GM19099 (cell line): ENCODE measurements around the gene SGIP1.

Experiments used
- POLR2A ChIP-seq: IDR thresholded peaks from 3 replicates; pipeline ENCODE4 v1.6.1; 2011; ENCODE audit warnings: low read depth; ENCODE audit not compliant: insufficient read length; ENCODE audit errors: extremely low read depth

Gene SGIP1

DNA sequence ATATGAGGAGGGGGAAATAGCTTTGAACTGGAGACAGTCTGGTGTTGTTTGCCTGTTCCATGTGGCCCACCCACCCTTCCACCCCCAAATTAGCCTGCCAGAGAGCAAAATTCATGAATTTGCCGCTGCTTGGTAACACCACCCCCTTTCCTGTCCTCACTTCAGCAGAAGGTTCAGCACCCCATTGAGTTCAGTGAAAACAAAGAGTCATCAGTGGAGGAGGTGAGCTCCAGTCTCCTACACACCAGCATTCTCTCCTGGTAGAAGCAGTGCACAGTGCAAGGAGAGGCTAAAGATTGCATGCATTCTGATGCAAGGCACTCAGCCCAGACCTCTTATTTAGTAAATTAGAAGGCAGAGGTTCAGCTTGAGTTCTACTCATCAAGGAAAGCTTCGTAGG lies 118.6 kb downstream of the SGIP1 start:
- no peak for TF ChIP-seq POLR2A

DNA sequence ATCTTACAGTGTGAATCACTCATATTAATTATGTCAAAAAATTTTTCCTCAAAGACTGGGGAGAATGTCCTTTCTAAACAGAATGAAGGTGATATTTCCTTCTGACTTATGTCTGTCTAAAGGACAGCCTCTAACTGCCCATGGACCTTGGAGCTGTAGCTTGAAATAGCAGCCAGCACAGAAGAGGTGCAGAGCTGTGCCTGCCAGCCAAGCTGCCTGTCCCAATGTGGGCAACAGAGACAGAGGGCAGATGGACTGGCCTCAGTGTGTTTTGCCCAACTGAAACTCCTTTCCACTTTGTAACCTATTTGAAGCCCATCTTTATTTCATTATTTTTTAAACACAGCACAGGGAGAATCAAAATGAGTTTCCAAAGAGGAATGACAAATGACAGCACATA lies 120.7 kb downstream of the SGIP1 start:
- no peak for TF ChIP-seq POLR2A

DNA sequence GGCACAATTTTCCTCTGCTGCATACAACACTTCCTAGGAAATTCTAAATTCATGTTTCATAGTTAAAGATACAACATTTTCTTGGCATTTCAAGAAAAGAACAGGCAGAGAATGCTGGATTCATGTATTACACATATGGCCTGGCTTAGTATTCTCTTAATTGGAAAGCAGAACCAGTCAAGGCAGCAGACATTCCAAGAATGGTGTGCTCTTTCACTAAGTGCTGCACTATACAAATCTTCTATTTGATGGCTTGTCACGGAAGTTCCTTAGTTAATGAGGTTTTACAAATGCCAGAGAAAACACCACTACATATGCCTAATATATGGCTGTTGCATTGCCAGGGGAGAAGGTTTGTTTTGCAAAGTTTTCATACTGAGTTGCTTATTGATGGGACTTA lies 137.5 kb downstream of the SGIP1 start:
- TF ChIP-seq POLR2A: no peak

DNA sequence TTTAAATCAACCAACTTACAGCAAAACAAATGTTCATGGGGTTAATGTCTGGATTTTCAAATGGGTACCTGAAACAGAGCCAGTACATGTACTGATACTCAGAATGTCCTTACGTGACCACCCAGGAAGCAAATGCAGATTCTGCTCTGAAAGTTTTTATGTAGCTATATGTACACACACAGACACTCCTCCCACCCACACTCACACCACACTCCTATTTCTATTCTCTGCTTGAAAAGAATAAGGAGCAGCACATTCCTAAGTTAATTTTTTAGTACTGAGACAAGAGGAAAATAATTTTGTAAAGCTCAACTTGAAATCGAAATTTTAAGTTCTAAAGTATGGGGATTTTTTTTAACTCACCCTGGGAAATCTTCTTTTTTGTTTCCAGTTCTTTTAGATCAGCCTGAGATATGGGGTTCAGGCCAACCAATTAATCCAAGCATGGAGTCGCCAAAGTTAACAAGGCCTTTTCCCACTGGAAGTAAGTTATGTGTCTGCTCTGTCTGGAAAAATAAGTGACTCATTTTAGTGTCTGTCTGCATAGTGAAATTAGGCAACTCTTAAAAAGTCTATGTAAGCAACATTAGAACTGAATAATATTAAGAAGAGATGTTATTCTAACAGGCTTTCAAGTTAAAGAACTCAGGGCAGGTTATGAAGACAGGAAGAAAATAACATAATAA lies 142.8 kb downstream of the SGIP1 start:
- no peak for TF ChIP-seq POLR2A

DNA sequence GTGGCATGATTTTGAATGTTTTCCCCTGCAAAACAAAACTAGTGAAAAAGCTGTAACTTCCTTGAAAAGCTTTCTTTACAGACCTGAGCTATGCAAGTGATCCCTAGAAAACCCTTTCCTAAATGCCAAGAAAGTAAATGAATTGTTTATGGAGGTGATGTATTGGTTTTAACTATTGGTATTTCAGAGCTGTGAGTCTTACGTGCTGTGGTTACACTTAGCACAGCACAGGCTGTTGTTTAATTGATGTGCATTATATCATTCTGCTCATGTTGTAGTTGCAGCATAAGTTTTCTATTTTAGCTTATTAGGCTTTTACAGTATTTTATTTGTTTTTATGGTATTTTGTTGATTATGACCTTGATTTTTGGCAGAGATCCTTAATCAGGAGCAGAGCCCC lies 144.2 kb downstream of the SGIP1 start:
- no peak for TF ChIP-seq POLR2A

DNA sequence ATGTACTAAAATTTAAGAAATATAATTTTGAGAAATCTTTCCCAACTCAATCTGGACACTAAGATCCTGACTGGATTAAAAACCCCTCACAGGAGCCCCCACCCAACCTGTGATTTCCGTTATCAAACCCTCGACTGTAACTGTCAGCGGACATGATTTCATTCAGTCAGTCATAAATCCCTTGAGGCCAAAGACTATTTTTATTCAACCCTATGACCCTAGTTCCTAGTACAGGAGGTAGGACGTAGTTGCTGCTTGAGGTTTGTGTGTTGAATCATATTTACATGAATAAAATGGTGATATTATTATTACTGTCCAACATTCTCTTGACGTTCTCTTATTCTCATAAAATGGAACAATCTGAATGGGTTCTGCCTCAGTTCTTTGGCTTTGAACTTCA lies 145.2 kb downstream of the SGIP1 start:
- no peak for TF ChIP-seq POLR2A

DNA sequence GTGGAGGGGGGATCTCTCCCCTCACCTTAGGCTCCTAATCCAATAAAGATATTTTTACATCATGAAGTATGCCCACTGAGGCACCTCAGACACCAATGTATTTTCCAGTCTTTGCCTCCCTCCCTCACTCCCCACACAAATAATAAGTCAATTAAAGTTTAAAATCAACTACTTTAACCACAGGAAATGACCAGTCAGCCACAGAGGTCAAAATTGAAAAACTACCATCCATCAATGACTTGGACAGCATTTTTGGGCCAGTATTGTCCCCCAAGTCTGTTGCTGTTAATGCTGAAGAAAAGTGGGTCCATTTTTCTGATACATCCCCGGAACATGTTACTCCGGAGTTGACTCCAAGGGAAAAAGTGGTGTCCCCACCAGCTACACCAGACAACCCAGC lies 147.7 kb downstream of the SGIP1 start:
- no peak for TF ChIP-seq POLR2A

DNA sequence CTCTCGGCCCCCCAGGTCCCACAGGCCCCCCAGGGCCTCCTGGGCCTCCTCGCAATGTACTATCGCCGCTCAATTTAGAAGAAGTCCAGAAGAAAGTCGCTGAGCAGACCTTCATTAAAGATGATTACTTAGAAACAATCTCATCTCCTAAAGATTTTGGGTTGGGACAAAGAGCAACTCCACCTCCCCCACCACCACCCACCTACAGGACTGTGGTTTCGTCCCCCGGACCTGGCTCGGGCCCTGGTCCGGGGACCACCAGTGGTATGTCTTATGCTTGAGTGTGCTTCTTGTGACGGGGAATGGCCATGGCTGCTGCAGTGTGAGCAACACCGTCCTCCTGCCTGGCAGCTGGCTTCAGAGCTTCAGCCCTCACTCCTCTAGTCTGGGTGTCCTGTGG lies 148.2 kb downstream of the SGIP1 start:
- no peak for TF ChIP-seq POLR2A

DNA sequence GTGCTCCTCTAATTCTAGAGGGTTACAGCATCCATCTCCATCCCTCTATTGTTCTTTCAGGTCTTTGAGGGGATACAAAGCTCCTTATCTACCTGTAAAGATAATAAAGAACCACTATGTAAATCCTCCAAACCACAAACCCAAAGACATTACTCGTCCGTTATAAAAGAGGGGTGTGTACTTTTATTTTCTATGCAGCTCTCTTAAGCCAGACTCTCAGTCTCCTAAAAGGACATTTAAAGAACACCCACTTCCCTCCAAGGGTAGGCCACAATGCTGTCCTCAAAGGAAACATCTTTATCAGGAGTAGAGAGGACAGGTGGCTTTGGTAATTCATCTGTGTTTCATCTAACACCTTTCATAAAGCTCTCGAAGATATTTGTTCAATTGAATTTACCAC lies 150.4 kb downstream of the SGIP1 start:
- TF ChIP-seq POLR2A: no peak

DNA sequence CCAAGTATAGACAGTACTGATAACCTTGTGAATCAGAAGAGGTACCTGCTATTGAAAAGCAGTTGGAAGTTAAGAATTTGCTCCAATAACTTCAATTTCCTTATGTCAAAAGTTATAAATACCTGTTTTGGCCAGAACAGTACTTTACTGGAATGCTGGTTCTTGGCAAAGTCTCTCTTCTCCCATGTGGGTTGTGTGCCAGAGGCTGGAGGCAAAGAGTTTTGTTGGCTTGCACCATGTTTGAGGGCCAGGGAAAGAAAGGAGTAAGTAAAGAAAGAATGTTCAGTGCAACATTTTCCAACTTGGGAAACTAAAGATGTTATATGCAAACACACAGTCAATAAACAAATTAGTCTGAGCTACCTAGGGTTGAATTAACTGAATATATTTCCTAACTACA lies 151.3 kb downstream of the SGIP1 start:
- TF ChIP-seq POLR2A: no peak

DNA sequence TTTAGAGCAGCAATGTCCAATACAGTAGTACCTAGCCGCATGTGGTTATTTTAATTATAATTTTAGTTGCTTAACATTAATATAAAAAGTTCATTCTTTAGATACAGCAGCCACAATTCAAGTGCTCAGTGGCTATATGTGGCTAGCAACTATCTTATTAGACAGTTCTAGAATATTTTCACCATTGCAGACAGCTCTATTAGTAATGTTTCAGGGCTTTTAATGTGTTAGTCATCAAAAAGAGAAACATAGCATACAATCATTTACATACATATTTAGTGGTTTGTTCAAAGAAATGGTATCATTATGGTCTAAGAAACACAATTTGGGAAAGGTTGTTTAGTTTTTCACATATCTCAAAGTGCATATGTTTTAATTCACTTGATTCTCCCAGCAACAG lies 151.7 kb downstream of the SGIP1 start:
- no peak for TF ChIP-seq POLR2A

DNA sequence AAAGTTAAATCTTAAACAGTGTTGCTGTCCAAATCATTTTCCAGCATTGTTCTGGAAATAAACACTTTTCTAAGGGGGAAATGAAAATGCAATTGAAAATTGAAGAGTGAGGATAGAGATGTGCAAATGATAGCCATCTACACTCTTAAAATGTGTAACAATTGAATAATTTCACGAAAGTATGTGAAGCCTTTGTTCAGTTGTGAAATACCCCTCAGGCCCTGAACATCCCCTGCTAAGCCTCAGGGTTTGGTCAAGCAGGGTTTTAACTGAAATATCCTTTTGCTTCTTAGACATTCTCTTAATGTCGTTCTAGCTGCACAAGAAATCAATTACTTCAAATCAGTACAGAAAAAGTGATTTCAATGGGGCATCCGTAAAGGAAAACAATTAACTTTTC lies 152.5 kb downstream of the SGIP1 start:
- no peak for TF ChIP-seq POLR2A

DNA sequence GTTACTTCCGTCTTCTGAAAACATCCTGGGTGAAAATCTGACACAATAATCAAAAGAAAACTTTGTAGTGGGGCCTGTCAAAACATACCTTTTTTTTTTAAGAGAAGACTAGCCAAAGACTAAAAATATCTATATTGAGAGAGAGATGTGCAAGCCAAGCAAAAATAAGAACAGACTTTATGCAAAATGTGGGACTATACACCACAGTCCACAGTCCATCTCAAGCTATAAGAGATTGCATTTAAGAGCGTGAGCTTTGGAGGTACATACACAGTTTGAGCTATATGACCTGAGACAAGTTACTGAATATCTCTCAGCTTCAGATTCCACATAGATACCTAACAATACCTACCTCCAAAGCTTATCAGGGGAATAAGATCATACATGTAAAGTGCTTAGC lies 153.4 kb downstream of the SGIP1 start:
- no peak for TF ChIP-seq POLR2A

DNA sequence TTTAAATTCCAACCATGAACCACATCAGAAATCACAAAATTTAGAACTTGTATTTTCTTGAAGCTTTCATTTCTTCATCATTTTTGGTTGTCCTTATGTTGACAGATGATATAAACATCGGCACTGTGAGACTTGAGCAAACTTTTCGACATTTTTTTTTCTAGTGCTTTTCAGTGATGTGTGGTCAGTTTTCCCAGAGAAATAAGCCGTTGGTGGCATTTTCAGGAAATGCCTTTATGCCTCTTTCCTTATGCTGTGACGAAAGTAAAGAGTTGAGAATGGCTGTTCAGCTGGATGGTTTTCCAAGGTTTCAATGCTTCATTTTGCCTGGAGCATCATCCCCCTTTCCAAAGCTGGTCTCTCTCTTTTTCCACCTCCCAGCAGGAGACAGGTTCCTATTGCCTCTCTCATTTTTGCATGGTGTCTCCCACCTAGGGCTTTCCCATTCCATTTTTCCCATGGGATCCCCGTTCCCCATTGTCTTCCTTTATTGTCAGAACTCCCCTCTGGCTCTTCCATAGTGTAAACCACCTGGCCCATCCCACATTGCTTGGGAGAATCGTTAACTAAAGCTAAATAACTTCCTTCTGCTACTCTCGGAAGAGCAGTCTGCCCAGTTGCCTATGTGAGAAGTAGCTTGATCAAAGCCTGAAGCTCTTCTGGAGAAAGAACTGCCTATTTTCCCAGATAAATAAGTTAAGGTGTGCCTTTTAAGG lies 156.9 kb downstream of the SGIP1 start:
- no peak for TF ChIP-seq POLR2A

DNA sequence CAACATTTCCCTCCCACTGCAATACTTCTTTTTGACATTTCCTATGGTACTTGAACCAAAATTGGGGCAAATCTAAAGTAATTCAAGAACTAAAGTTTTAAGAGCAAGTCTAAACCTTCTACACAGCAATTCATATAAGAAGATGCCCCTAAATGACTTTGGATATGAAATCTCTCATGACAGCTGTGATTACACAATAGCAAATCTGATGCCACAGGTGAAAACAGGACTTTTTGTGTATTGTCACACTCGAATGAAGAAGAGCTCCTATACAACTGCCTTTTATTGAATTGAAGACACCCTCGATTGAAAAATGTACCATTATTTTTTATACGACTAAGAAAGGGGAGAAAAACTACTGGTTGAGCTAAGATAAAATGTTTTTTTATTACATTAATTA lies 158.7 kb downstream of the SGIP1 start:
- TF ChIP-seq POLR2A: no peak

DNA sequence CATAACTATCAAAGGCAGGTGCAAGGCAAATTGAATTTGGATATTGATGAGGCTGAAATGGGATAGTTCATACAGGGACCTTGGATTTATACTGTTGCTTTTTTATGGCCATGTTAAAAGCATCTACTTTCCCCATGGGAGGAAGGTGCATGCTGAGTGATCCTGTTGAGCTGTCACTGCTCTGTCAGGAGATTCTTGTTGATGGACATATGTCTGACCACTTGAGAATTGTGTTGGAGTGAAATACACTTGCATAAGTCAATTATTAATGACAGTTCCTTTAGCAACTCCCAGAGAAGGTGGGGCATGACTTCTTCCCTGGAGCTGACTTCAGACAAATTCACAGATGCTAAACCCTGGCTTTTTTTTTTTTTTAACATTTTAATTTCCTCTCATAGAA lies 159.9 kb downstream of the SGIP1 start:
- TF ChIP-seq POLR2A: no peak

DNA sequence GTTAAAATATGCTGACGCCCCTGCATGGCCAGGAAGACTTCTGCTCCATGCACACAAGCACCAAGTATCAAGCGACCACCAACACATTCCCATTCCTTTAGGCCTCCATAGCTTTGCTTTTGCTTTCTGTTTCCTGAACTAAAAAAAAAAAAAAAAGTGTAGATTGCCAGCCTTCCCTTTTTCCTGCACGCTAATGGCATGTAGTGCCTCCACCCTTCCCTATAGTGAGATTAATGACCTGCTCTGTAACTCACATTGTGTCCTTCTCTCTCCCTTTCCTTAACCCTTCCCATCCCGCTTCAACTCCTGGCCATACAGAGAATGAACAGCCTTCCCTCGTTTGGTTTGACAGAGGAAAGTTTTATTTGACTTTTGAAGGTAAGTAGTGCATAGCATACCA lies 161.2 kb downstream of the SGIP1 start:
- no peak for TF ChIP-seq POLR2A

DNA sequence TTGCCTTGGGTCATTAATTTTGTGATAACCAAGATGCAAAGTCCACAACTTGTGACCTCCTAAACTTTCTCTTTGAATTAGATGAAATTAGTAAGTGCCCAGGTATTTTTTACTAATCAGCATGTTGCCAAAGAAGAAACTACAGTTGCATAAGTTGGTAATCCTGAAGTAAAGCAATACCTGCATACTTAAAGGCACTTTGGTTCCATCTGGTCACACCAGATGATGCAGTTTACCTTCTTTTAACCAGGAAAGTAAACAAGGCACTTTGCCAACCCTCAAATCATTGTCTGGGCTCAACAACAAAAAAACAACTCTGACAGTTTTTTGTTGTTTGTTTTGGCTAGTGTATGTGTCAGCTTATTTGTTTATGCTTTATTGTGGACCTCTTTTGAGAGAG lies 162.8 kb downstream of the SGIP1 start:
- TF ChIP-seq POLR2A: no peak

DNA sequence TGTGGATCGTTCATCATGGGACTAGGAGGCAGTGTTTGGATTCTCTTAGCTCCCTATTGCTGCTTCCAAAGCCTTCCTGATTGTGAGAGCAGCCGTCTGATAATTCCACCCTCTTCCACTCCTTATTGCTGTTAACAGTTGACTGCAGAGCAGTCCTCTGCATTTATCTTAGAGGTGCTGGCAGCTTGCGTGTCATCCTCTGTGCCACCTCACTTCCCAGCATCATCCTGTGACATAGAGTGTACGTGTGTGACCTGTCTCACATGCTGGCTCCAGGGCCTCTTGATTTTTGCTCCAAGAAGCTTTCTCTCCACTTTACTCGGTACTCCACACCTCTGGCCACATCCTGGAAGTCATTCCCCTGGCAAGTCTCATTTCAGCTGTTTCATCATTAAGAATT lies 165.3 kb downstream of the SGIP1 start:
- no peak for TF ChIP-seq POLR2A
